ENCODE measurements around the gene RAMP3. TPM values are rescaled to one million over a fixed set of nuclear protein-coding genes. Genes with fewer than 3 reads are reported as not detected.

The RAMP3 gene
- total RNA-seq, 1 experiment from 2014 or later: not detected

DNA sequence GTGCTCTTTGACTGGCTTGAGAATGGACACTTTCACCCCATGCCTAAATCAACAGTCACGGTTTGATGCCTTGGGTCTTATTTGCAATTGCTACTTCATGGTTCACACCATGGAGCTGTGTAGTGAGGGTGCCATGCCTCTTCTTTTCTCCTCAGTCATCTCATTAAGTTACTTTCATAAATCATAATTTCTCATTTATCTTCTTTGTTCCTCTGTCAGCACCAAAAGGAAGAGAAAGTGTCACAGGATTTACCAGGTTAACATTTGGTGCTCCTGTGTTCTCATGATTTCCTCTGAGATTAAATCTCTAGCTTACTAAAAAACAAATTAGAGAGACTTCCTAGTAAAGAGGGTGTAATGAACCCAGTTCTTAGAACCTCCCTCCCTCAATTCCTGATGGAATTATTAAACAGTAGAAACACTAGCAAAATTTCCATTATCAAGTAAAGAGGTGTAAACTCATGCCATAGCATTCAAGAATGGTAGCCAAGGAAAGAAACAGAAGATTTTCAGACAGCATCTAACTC is 75.7 kb downstream of the RAMP3 start:
- H3K27me3 ChIP-seq (replicated peaks; ENCODE audit: insufficient read depth, low read depth, low read length, poor library complexity): peaks cover 82% of the 10 kb centered on the region
- CTCF ChIA-PET: no interaction called here
- H3K27ac ChIP-seq (ENCODE audit: low read depth, low read length, poor library complexity, severe bottlenecking): no peak overlapping the region

More for the DNA sequence above, 75.7 kb downstream of the RAMP3 start:
- TF ChIP-seq, protein P1, sequence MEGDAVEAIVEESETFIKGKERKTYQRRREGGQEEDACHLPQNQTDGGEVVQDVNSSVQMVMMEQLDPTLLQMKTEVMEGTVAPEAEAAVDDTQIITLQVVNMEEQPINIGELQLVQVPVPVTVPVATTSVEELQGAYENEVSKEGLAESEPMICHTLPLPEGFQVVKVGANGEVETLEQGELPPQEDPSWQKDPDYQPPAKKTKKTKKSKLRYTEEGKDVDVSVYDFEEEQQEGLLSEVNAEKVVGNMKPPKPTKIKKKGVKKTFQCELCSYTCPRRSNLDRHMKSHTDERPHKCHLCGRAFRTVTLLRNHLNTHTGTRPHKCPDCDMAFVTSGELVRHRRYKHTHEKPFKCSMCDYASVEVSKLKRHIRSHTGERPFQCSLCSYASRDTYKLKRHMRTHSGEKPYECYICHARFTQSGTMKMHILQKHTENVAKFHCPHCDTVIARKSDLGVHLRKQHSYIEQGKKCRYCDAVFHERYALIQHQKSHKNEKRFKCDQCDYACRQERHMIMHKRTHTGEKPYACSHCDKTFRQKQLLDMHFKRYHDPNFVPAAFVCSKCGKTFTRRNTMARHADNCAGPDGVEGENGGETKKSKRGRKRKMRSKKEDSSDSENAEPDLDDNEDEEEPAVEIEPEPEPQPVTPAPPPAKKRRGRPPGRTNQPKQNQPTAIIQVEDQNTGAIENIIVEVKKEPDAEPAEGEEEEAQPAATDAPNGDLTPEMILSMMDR (conservative IDR thresholded peaks at IDR 0.05; ENCODE audit: low read depth, low read length): no peak
- TF ChIP-seq EZH2 (IDR thresholded peaks at IDR 0.05; ENCODE audit: borderline replicate concordance, low read depth, low read length, poor library complexity, severe bottlenecking): no peak
- no TSS peak for BruUV-seq (replicated peaks)
- DNase-seq (ENCODE audit: low spot score): no peak
- Histone ChIP-seq H3K9me3 (ENCODE audit: low read depth, low read length, poor library complexity, severe bottlenecking) (no peaks in the 10 kb centered on the region), H3K4me1 (ENCODE audit: insufficient read depth, low read length, poor library complexity, severe bottlenecking) (no peaks in the 10 kb centered on the region), H3K36me3 (ENCODE audit: insufficient read depth, low read length, poor library complexity, severe bottlenecking) (no peaks in the 10 kb centered on the region), H3K4me3 (ENCODE audit: low read depth, low read length, poor library complexity, severe bottlenecking) (no peak overlapping the region)
- POLR2A ChIA-PET (ENCODE audit: low non-redundant PET): no interaction called here
- intact Hi-C loops (cut with micrococcal nuclease; ENCODE audit: unreplicated experiment): no loop called here

Other genes with a start within 250 kb of the RAMP3 start
- gene MYO1G, start 178.8 kb upstream of the RAMP3 start, total RNA-seq (2021): 0.17 and 0.20 TPM in 2 replicates
- 35.2 and 36.0 TPM in 2 replicates for gene CCM2, start 157.6 kb upstream of the RAMP3 start, total RNA-seq (2021)
- 1.1 and 1.6 TPM in 2 replicates for gene NACAD, start 68.8 kb upstream of the RAMP3 start, total RNA-seq (2021)
- gene TBRG4, start 46.1 kb upstream of the RAMP3 start, total RNA-seq (2021): 127 and 136 TPM in 2 replicates